HG03135 (cell line): ENCODE measurements around the gene BICC1.
A peak's percentile ranks its signal among the peaks of the same experiment; 100 is the strongest.

Experiments used
- ATAC-seq: cut with Tn5 transposase; IDR thresholded peaks from one replicate; pipeline ENCODE4 v1.9.1; 2021; ENCODE audit warnings: mild to moderate bottlenecking, moderate library complexity; ENCODE audit not compliant: unreplicated experiment

The BICC1 gene

GRCh38 chr10:58771863-58772262, 259.2 kb downstream of the BICC1 start:
- no peak for ATAC-seq

- ATAC-seq, result no peak
These were observed 260.1 kb downstream of the BICC1 start for GRCh38 chr10:58772758-58773157.

- no peak for ATAC-seq
These were observed 260.7 kb downstream of the BICC1 start for GRCh38 chr10:58773341-58773740.

- no peak for ATAC-seq
These were observed 261.3 kb downstream of the BICC1 start for GRCh38 chr10:58773944-58774343.

- no peak for ATAC-seq
These were observed 263.4 kb downstream of the BICC1 start for GRCh38 chr10:58775960-58776567.

- ATAC-seq, result no peak
These were observed 264.1 kb downstream of the BICC1 start for GRCh38 chr10:58776568-58777318.

- no peak for ATAC-seq
These were observed 266.3 kb downstream of the BICC1 start for GRCh38 chr10:58778966-58779365.

GRCh38 chr10:58779594-58779993, 266.9 kb downstream of the BICC1 start:
- no peak for ATAC-seq

- ATAC-seq, result no peak
These were observed 267.8 kb downstream of the BICC1 start for GRCh38 chr10:58780476-58780875.

- ATAC-seq, result peak; percentile 63
These were observed 269.3 kb downstream of the BICC1 start for GRCh38 chr10:58781873-58782488.

- no peak for ATAC-seq
These were observed 270.5 kb downstream of the BICC1 start for GRCh38 chr10:58782876-58783851.

- ATAC-seq, result no peak
These were observed 271.7 kb downstream of the BICC1 start for GRCh38 chr10:58784361-58784760.

GRCh38 chr10:58785354-58785753, 272.7 kb downstream of the BICC1 start:
- ATAC-seq, result no peak

- no peak for ATAC-seq
These were observed 278.5 kb downstream of the BICC1 start for GRCh38 chr10:58791137-58791536.

GRCh38 chr10:58795560-58795959, 282.9 kb downstream of the BICC1 start:
- ATAC-seq, result no peak

- ATAC-seq, result no peak
These were observed 283.6 kb downstream of the BICC1 start for GRCh38 chr10:58796242-58796641.

- ATAC-seq, result no peak
These were observed 284.2 kb downstream of the BICC1 start for GRCh38 chr10:58796824-58797223.

GRCh38 chr10:58797356-58797755, 284.7 kb downstream of the BICC1 start:
- ATAC-seq, result no peak

GRCh38 chr10:58802047-58802446, 289.4 kb downstream of the BICC1 start:
- ATAC-seq, result no peak

GRCh38 chr10:58806323-58806722, 293.7 kb downstream of the BICC1 start:
- ATAC-seq, result no peak
